Measurements from ENCODE around the gene ZNRF1.
A peak's percentile ranks its signal among the peaks of the same experiment; 100 is the strongest.

DNA sequence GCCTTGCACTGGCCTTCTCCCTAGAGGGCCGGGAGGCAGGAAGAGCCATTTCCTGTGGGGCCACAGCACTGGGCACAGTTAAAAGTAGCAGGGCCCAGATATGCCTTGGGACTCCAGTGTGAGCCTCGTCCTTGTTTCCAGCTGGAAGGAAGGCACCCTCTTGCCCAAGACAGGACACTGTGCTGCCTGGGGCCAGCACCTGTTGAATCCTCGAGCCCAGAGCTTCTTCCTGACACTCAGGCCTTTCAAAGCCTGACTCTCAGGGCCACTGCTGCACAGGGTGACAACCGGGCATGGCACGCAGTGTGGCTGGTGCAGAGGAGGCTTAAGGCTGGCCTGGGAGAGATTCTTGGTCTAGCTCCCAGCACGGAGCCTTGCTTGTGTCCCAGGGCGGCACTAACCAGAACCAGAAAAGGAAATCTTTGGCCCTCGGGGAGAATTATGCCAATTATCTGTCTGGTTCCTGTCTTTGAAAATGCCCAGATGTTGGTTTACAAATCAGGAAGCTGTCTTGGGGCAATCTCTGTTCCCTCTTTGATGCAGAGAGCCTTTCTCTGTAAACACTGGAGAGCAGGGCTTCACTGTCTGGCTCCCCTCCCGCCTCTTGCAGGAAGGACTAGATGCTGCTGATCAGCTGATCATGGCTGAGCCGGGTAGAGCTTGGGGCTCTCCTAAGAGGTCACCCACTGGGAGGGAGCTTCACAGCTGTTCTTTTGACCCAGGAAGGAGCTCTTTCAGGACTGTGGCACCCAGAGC is 106.7 kb downstream of the ZNRF1 start:
- TF ChIP-seq, protein P1, sequence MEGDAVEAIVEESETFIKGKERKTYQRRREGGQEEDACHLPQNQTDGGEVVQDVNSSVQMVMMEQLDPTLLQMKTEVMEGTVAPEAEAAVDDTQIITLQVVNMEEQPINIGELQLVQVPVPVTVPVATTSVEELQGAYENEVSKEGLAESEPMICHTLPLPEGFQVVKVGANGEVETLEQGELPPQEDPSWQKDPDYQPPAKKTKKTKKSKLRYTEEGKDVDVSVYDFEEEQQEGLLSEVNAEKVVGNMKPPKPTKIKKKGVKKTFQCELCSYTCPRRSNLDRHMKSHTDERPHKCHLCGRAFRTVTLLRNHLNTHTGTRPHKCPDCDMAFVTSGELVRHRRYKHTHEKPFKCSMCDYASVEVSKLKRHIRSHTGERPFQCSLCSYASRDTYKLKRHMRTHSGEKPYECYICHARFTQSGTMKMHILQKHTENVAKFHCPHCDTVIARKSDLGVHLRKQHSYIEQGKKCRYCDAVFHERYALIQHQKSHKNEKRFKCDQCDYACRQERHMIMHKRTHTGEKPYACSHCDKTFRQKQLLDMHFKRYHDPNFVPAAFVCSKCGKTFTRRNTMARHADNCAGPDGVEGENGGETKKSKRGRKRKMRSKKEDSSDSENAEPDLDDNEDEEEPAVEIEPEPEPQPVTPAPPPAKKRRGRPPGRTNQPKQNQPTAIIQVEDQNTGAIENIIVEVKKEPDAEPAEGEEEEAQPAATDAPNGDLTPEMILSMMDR (IDR thresholded peaks at IDR 0.05): no peak
- TF ChIP-seq POLR2A (IDR thresholded peaks at IDR 0.05) (no peak), EP300 (IDR thresholded peaks at IDR 0.05; ENCODE audit: low read depth) (peak; percentile 10), POLR2AphosphoS5 (IDR thresholded peaks at IDR 0.05) (peak; percentile 72 to 80 (median 77))
